HEK293 (cell line): ENCODE results near the gene CAMSAP3.

Experiments used
- CTCF ChIP-seq: fragments of 450-650 bp; formaldehyde crosslinking; IDR thresholded peaks from 2 replicates; pipeline ENCODE4 v1.5.1; 2016; ENCODE audit warnings: missing biosample characterization, missing genetic modification characterization
- ZBTB7A ChIP-seq: fragments of 450-650 bp; formaldehyde crosslinking; IDR thresholded peaks from 2 replicates; pipeline ENCODE4 v1.5.1; 2016; ENCODE audit warnings: low read depth, missing biosample characterization, missing genetic modification characterization
- ZNF184 ChIP-seq: fragments of 450-650 bp; IDR thresholded peaks from 2 replicates; pipeline ENCODE4 v1.5.1; 2018; ENCODE audit warnings: missing biosample characterization, mild to moderate bottlenecking, missing genetic modification characterization
- ZNF239 ChIP-seq: fragments of 450-650 bp; formaldehyde crosslinking; IDR thresholded peaks from 2 replicates; pipeline ENCODE4 v1.5.1; 2016; ENCODE audit warnings: missing biosample characterization, missing genetic modification characterization
- ZNF280C ChIP-seq: fragments of 450-650 bp; formaldehyde crosslinking; IDR thresholded peaks from 2 replicates; pipeline ENCODE4 v1.5.1; 2016; ENCODE audit warnings: missing biosample characterization, missing genetic modification characterization
- ZNF341 ChIP-seq: fragments of 450-650 bp; formaldehyde crosslinking; IDR thresholded peaks from 2 replicates; pipeline ENCODE4; 2016; ENCODE audit warnings: low read depth, missing biosample characterization, missing genetic modification characterization
- TF ChIP-seq, protein P1 (sequence below): fragments of 450-650 bp; formaldehyde crosslinking; IDR thresholded peaks from 2 replicates; pipeline ENCODE4 v1.5.1; 2016; ENCODE audit warnings: missing biosample characterization, missing genetic modification characterization, low read depth
- TF ChIP-seq, protein P2 (sequence below): fragments of 450-650 bp; formaldehyde crosslinking; IDR thresholded peaks from 2 replicates; pipeline ENCODE4 v1.5.1; 2016; ENCODE audit warnings: missing biosample characterization, missing genetic modification characterization

- TF ChIP-seq ZNF341 (tag by site-specific recombination) (no peak), ZNF239 (tag by site-specific recombination) (no peak), ZBTB7A (tag by site-specific recombination) (no peak), ZNF280C (tag by site-specific recombination) (no peak), ZNF184 (tag by site-specific recombination) (no peak), CTCF (tag by site-specific recombination) (no peak)
- TF ChIP-seq, protein P1, sequence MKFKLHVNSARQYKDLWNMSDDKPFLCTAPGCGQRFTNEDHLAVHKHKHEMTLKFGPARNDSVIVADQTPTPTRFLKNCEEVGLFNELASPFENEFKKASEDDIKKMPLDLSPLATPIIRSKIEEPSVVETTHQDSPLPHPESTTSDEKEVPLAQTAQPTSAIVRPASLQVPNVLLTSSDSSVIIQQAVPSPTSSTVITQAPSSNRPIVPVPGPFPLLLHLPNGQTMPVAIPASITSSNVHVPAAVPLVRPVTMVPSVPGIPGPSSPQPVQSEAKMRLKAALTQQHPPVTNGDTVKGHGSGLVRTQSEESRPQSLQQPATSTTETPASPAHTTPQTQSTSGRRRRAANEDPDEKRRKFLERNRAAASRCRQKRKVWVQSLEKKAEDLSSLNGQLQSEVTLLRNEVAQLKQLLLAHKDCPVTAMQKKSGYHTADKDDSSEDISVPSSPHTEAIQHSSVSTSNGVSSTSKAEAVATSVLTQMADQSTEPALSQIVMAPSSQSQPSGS (tag by site-specific recombination) = no peak
- TF ChIP-seq, protein P2, sequence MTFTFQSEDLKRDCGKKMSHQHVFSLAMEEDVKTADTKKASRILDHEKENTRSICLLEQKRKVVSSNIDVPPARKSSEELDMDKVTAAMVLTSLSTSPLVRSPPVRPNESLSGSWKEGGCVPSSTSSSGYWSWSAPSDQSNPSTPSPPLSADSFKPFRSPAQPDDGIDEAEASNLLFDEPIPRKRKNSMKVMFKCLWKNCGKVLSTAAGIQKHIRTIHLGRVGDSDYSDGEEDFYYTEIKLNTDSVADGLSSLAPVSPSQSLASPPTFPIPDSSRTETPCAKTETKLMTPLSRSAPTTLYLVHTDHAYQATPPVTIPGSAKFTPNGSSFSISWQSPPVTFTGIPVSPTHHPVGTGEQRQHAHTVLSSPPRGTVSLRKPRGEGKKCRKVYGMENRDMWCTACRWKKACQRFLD (tag by site-specific recombination) = no peak
These were observed 49.8 kb upstream of the CAMSAP3 start for GRCh38 chr19:7545904-7546303.
